HG02938 (cell line): ENCODE results near the gene CHADL.
"Not testable (repeated sequence)": the region's sequence is repeated elsewhere in the genome, so short reads cannot be mapped to it uniquely, and the experiment has no call there.

Experiments used
- ATAC-seq: cut with Tn5 transposase; IDR thresholded peaks from one replicate; pipeline ENCODE4 v1.9.1; 2021; ENCODE audit warnings: mild to moderate bottlenecking, moderate library complexity; ENCODE audit not compliant: unreplicated experiment

The CHADL gene

GRCh38 chr22:41240377-41241132 is at the start of gene CHADL:
CHADL (minus strand) TSS chr22:41240931; CDS start chr22:41240881, 50 bp downstream.
- no peak for ATAC-seq

GRCh38 chr22:41289671-41290070 is 48.9 kb upstream of the CHADL start:
- ATAC-seq, result no peak

GRCh38 chr22:41288245-41288946 is 47.7 kb upstream of the CHADL start:
- ATAC-seq, result no peak

GRCh38 chr22:41286639-41287091 is 45.9 kb upstream of the CHADL start:
- peak; percentile 11 for ATAC-seq

GRCh38 chr22:41285820-41286638 is 45.3 kb upstream of the CHADL start, which contains the start of gene RANGAP1:
RANGAP1 (minus strand) TSS chr22:41286187; CDS start chr22:41281044, 5,143 bp downstream.
- ATAC-seq, result peak; percentile 88

GRCh38 chr22:41285441-41285819 is 44.7 kb upstream of the CHADL start:
- ATAC-seq, result peak; percentile 14

- no peak for ATAC-seq
These were observed 43.7 kb upstream of the CHADL start for GRCh38 chr22:41284465-41284864.

- ATAC-seq, result no peak
These were observed 40.1 kb upstream of the CHADL start for GRCh38 chr22:41280854-41281253.

- ATAC-seq, result no peak
These were observed 39.3 kb upstream of the CHADL start for GRCh38 chr22:41280065-41280464.

GRCh38 chr22:41274856-41275255 is 34.1 kb upstream of the CHADL start:
- ATAC-seq, result no peak

- no peak for ATAC-seq
These were observed 32.4 kb upstream of the CHADL start for GRCh38 chr22:41273128-41273527.

GRCh38 chr22:41271787-41272186 is 31.1 kb upstream of the CHADL start:
- no peak for ATAC-seq

- no peak for ATAC-seq
These were observed 27.2 kb upstream of the CHADL start for GRCh38 chr22:41267958-41268357.

- ATAC-seq, result no peak
These were observed 23.7 kb upstream of the CHADL start for GRCh38 chr22:41264408-41264941.

- ATAC-seq, result no peak
These were observed 23.0 kb upstream of the CHADL start for GRCh38 chr22:41263704-41264103.

- ATAC-seq, result no peak
These were observed 21.6 kb upstream of the CHADL start for GRCh38 chr22:41262250-41262765.

GRCh38 chr22:41261541-41262249 is 21.0 kb upstream of the CHADL start:
- no peak for ATAC-seq

- no peak for ATAC-seq
These were observed 20.1 kb upstream of the CHADL start for GRCh38 chr22:41260871-41261270.

- ATAC-seq, result not testable (repeated sequence)
These were observed 19.0 kb upstream of the CHADL start for GRCh38 chr22:41259756-41260155.

- no peak for ATAC-seq
These were observed 17.0 kb upstream of the CHADL start for GRCh38 chr22:41257696-41258095.
